ENCODE results near the gene PAPPA2.
"Not testable (repeated sequence)": the region's sequence is repeated elsewhere in the genome, so short reads cannot be mapped to it uniquely, and the experiment has no call there.

The PAPPA2 gene

DNA sequence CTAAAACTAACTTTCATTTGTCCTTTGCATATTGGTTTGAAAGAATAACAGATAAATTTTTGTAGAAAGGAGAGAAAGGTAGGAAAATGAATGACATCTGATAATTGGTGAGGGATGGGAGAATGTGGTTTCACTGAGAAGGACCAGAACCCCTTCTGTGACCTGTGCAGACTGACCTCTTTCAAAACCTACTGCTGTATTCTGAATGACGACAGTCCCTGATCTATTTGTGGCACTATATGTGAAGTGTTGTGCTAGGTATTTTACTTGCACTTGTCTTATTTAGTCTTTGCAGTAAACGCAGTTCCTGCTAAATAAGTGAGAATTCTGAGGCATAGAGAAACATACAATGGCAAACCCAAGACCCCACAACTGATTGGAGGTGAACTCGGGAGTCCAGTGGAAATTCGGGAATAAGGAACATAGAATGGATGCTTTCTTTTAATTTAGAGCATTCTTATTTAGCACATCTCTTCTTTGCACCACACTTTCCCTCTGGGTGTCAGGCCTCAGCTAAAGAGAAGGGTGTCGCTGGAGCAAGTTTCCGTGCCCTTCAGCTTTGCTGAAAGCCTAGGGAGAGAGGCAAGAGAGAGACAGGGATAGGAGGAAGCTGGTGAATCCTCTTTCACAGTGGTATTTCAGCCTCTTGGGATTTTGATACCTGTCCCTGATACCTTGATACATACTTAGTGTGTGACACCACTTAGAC, 230.2 kb downstream of the PAPPA2 start:
- DNase-seq (ENCODE audit: low read depth in 2 of 2, low spot score in 1 of 2), result no peak

DNA sequence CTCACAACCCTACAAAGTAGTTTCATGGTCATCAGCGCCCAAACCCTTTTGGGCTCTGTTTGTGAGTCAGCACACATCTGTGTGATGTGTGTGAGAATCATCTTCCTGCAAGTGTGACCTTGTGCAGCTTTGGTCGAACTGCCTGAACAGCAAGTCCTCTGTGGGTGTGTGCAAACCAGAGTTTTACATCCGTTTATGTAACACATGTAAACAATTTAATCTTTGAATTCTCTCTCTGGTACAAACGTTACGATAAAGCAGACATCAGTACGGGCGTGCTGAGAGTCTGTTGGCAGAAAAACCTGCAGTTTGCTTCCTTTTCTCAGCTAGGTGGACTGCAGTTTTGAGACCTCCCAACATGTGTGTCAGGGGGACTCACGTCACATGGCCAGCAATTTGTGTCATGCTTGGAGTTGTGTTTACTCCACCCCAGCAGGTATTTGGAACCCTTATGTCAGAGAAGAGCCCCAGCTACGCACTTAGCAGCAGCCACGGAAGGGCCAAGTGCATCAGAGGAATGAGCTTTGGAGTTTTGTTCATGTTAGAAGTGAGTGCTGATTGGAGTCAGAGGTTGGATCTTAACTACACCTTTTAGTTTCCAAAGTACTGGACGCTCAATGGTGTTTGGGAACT, 230.8 kb downstream of the PAPPA2 start:
- DNase-seq (ENCODE audit: low read depth in 2 of 2, low spot score in 1 of 2), result no peak

DNA sequence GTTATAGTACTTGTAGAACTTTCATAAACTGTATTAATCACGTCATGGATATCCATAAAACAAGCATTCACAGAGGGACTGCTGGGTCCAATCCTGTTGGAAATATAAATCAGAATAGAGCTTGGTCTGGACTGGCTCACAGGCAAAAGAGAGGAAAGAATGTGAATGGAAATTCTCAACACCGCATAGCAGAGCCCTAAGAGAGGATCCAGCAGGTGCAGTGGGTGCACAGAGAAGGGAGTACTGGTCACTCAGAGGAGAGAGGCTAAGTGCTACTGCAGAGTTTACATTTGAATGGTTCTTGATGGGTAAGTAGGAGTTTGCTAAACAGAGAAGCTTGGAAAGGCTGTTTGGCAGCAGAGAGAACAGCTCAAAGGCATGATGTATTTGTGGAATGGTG, 231.7 kb downstream of the PAPPA2 start:
- DNase-seq (ENCODE audit: low read depth in 2 of 2, low spot score in 1 of 2), result no peak

DNA sequence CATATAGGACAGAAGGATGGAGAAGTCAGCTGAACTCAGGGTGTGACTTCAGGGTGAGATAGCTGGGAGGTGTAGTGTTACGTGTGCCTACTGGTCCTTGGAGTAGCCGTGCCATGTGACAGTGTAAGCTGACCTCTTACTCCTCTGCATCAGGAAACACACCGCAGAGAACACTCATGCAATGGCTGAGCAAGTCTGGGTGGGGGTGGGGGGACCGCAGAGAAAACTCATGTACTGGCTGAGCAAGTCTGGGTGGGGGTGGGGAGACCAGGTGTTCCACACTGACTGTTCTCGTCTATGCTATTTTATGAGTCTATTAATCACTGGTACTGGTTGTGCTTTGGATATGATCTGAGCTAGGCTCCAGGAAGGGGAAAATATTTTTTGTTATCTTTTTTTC, 233.1 kb downstream of the PAPPA2 start:
- DNase-seq (ENCODE audit: low read depth in 2 of 2, low spot score in 1 of 2), result no peak

DNA sequence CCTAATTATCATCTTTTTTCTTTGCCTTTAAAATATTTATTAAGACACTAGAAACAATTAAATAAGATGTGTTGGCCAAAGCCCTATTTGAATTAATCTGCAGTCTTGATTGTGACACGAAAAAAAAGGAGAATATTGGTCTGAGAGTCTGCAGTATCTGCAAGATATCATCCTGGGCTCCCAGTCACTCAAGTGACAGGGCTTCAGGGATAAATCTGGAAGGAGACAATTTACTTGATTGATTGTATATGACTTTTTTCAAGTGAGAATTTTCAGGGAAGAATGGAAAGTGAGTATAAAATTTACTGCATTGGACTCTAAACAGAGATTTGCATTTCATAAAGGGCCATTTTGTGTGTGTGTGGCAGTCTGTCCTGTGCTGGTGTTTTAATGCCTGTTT, 233.7 kb downstream of the PAPPA2 start:
- DNase-seq (ENCODE audit: low read depth in 2 of 2, low spot score in 1 of 2), result no peak

DNA sequence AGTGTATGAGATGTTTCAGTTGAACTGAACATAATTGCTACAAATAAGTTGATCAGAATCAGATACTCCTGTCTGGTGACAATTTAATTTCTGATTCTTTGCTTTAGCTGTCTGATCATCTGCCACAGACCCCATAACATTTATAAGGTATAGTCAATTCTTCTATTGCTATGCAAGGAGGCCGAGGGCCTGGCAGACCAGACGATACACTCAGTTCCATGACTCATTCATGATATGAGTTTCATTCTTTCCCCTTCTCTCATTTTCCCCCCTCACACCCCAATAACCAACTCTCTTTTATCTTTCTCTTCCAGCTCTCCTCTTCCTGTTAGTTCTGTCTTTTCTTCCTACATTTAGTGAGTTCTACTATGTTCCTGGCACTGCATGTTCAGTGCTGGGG, 236.8 kb downstream of the PAPPA2 start:
- no peak for DNase-seq (ENCODE audit: low read depth in 2 of 2, low spot score in 1 of 2)

DNA sequence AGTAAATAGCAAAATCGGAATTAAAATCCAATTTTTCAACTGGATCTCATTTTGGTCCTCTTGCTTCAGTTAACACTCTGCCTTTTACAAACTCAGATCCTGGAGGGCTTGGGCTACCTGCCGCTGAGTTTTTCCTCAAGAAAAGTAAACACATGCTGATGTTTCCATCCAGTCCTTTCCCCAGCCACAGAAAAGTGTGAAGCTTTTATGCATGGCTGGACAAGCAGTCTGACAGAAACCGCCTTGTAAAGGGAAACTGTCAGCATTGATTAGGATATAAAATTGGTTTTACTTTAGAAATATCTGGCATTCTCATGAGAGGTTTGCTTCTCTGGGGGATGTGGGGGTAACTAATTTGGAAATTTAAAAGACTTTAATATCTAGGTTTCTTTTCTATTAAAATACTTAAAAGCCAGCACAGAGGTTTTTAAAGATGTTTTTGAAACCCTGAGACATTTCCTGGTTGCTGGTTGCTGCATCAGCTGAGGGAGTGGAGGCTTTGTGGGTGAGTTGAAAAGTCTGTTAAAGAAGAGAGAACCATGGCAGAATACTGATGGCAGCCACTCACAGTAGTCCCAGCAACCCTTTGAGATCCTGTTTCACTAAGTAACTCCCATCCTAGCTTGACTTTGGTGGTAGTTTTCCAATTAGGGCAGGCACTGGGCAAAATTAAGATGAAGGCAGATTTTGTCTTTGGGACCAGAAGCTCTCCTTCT, 238.3 kb downstream of the PAPPA2 start:
- DNase-seq (ENCODE audit: low read depth in 2 of 2, low spot score in 1 of 2), result no peak

DNA sequence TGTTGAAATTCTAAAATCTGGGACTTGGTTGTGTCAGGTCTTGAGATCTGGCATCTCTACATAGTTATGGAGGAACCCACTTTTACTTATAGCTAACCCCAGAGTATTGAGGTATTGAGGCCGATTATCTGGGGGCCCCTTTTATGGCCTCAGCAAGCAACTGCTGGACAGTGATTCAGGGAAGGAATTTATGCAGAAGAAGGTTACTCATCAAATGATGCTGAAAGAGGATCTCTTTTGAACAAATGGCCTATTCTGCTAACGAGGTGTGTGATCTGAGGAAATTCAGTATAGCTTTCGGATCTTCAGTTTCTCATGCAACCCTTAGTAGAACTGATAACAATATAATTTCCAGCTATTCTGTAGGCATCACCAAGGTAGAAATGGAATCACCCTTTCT, 239.9 kb downstream of the PAPPA2 start:
- no peak for DNase-seq (ENCODE audit: low read depth in 2 of 2, low spot score in 1 of 2)

DNA sequence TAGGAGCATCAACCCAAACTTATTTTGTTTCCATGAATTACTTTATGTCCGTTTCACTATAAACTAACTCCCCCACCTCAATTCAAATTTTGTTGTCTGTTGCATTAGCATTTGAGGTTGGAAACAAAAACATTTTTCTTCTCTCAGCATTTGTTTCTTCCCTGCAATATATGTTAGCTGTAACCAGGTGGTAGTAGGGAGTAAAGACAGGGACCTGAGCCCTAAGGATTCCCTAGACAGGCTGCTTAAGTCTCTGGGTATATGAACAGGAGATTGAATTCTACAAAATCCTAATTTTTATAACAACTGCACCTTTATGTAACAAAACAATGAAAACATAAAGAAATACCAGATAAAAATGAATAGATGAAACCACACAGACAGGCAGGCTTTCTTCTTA, 242.6 kb downstream of the PAPPA2 start:
- no peak for DNase-seq (ENCODE audit: low read depth in 2 of 2, low spot score in 1 of 2)

DNA sequence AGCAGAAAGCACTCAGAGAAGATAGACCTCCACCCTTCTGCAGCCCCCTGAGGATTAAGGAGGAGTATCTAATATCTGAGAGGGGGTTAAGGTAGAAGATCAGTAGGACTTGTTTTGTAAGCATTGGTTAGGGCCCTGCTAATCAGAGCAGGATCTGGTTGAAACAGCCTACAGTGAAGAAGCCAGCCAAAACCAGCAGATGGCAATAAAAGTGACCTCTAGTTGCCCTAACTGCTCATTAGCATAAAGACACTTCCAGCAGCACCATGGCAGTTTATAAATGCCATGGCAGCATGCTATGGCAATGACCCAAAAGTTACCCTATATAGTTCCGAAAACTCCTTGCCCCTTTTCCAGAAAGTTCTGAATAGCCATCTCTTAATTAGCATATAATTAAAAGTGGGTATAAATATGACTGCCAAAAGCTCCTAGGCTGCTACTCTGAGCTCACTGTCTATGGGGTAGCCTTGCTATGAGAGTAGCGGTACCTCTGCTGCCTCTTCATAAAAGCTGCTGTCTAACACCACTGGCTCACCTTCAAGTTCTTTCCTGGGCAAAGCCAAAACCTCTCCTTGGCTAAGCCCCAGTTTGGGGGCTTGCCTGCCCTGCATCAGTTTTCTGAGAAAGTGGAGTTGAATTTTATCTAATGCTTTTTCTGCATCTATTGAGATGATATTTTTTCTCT, 254.2 kb downstream of the PAPPA2 start:
- no peak for DNase-seq (ENCODE audit: low read depth in 2 of 2, low spot score in 1 of 2)

DNA sequence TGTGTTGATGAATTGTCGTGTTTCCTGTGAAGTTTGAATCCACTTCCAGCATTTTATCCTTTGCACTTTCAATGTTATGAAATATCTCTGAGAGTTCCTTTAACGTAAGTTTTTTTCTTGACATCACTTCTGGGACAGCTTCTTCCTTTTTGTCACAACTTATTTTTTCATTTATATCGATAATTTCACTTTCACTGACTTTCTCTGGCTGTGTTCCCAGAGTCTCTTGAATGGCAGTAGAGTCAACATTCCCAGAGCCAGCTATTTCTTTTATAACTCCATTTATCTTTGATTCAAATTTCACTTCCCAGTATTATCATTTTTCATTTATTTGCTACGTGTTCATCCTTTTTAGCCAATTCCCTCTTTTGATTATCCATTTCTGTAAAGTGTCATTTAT, 256.5 kb downstream of the PAPPA2 start:
- DNase-seq (ENCODE audit: low read depth in 2 of 2, low spot score in 1 of 2), result no peak

DNA sequence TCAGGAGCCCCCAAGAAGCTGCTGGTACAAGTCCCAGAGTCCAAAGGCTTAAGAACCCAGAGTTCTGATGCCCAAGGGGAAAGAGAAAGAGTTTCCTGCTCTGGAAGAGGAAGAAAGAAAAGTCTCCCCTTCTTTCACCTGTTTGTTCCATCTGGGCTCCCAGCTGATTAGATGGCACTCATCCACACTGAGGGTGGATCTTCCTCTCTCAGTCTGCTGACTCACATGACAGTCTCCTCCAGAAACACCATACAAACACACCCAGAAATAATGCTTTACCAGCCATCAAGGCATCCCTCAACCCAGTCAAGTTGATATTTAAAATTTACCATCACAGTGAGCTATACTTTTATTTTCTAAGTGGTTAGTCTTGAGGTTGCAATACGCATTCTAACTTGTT, 257.9 kb downstream of the PAPPA2 start:
- DNase-seq (ENCODE audit: low read depth in 2 of 2, low spot score in 1 of 2), result no peak

DNA sequence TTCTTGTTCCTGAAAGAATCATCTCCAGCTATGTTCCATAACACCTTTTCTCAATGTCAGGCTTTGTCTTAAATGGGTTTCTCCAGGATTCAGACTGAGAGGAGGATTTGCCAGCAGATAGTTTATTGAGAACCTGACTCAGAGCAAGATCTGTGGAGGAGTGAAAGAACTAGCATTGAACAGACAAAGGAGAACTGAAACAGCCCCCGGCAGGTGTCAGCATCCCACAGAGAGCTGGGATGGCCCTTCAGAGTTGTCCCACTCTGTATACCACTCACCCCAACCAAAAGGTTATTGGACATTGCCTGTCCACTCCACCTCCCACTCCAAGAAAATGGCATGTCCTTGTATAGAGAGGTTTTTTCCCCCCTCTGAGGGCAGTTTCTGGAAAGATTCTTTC, 270.7 kb downstream of the PAPPA2 start:
- no peak for DNase-seq (ENCODE audit: low read depth in 2 of 2, low spot score in 1 of 2)

DNA sequence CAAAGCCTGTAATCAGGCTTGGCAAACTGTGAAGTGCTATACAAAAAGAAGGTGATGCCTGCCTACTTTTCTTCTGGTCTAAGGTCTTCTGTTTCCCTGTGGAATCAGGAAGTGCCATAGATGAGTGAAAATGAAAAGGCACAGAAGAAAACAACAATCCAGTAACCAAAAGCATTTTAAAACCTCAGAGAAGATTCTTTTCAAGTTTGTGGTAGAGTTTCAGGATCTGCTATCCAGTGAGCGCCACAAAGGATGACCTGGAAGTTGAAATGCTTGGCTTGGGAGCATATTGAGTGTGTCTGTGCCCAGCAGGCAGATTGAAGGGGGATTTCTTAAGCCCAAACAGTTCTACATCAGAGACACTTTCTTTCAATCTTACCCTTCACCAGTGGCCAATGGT, 272.2 kb downstream of the PAPPA2 start:
- DNase-seq (ENCODE audit: low read depth in 2 of 2, low spot score in 1 of 2), result no peak

DNA sequence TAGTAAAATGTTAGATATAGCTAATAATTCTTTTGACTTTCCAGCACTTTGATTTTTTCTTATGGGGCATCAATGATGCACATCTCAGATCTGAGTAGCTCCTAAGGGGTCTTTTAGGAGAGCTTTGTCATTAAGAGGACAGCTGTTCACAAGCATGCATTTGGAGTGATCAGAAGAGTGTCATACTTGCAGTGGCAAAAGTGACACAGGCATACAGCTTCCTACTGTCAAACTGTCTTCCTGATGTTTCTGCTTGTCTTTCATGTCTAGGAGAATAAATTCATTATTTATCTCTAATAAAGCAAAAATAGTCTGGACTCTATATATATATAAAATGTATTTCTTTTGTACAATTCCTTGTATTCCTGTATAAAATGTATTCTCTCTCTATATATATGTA, 273.0 kb downstream of the PAPPA2 start:
- DNase-seq (ENCODE audit: low read depth in 2 of 2, low spot score in 1 of 2), result no peak

DNA sequence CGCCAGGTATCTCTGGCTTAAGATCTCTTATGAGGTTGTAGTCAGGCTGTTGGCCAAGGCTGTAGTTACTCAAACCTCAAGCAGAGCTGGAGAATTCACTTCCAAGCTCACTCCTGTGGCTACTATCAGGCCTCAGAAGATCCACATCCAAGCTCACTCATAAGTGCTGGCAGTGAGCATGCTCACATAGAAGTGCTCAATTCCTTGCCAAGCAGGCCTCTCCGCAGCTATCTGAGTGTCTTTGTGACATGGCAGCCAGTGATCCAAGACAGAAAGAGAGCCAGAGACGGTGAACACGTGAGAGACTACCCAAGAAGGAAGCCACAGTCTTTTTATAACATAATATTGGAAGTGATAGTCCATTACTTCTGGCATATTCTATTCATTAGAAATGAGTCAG, 278.2 kb downstream of the PAPPA2 start:
- no peak for DNase-seq (ENCODE audit: low read depth in 2 of 2, low spot score in 1 of 2)

DNA sequence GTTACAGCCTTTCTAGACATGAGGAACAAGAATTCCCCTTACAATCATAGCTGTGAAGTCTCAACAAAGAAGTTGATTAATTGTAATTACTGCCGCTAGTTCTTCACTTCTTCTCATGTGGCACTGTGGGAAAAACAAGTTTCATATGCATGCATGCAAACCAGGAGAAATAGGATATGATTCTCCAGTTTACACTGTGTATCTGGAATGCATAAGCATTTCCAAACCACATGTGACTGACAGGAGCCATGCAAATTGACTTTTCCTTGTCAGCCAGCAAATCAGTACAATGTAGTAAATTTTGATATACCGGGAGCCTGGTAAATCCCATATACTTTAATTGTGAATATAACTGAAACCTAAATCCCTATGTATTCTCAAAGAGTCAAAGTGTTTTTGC, 279.3 kb downstream of the PAPPA2 start:
- no peak for DNase-seq (ENCODE audit: low read depth in 2 of 2, low spot score in 1 of 2)

DNA sequence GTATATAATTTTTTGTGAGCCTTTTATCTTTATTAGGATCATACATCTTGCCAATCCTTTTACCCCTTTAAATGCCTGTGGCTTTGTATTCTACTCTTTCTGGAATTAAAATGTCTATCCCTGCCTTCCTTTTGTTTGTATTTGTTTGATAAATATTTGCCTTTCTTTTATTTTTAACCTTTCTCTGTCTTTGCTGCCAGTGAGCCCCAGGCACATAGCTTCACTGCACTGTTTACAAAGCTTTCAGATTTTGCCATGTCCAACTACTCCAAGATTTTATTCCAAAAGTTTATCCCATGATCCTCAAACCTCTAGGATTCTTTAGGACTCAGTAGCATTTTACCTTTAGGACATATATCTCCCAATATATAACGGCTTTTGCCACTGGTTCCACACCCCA, 281.2 kb downstream of the PAPPA2 start:
- no peak for DNase-seq (ENCODE audit: low read depth in 2 of 2, low spot score in 1 of 2)

DNA sequence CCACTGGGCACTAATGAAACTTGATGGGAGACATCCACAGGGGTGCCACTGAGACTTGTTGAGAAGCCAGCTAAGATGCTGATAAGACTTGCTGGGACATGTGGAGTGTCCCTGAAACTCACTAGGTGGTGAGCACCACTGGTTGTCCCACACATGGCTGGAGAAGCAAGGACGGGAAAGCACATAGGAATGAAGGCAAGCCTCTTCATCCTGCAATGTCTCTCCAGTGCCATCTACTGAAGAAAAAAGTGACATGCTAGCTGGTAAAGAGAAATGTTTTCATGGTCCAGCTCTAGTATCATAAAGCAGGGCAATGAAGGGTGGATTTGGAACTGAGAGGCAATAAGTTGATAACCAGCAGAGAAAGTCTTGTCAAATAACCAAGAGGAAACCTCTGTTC, 283.0 kb downstream of the PAPPA2 start:
- no peak for DNase-seq (ENCODE audit: low read depth in 2 of 2, low spot score in 1 of 2)

DNA sequence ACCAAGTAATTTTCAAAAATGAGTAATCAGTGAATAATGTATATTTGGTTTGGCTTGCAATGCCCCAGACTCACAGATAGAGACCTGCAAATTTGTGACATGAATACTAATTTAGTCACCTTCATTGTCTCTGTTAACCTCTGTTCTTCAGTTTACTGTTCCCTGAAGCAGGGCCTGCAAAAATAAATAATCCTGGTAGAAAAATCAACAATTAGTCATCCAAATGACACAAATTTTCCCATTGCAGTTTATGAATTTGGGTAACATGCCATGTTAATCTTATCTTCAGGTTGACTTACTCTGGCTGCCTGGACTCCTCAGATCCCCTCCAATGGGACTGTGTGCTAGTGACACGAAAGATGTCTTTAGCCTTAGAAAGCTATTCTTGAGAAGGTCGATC, 289.5 kb downstream of the PAPPA2 start:
- no peak for DNase-seq (ENCODE audit: low read depth in 2 of 2, low spot score in 1 of 2)

DNA sequence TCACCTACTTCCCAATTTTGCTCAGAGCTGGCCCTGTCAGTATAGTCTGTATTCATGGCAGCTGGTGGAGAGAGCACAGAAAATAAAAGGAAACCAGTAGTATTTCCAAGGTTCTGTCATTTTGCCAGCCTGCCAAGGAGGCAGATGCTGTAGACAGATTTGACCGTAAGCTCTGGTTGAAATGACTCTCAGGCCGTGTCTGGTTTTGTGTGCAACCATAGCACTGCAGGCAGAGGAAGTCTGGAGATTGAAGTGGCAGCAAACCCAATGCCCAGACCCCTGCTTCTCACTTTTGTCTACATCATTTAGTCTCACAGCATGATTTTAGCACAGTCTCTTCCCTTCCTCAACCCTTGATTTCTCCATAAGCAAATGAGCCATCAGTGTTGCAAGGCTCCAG, 291.7 kb downstream of the PAPPA2 start:
- DNase-seq (ENCODE audit: low read depth in 2 of 2, low spot score in 1 of 2), result no peak

DNA sequence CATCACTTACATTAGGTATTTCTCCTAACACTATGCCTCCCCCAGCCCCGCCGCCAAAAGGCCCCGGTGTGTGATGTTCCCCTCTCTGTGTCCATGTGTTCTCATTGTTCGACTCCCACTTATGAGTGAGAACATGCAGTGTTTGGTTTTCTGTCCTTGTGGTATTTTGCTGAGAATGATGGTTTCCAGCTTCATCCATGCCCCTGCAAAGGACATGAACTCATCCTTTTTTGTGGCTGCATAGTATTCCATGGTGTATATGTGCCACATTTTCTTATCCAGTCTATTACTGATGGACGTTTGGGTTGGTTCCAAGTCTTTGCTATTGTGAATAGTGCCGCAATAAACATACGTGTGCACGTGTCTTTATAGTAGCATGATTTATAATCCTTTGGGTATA, 293.8 kb downstream of the PAPPA2 start:
- not testable (repeated sequence) for DNase-seq (ENCODE audit: low read depth in 2 of 2, low spot score in 1 of 2)

All from stimulated activated CD8-positive, alpha-beta memory T cell treated with anti-CD3 and anti-CD28 coated beads, Interleukin-4, amount 100 ng/mL, for 4 hours (primary cell).